HG03280 (cell line): Measurements from ENCODE around the gene BHLHA15.

Source experiments
- ATAC-seq: cut with Tn5 transposase; IDR thresholded peaks from one replicate; pipeline ENCODE4 v1.9.1; 2021; ENCODE audit warnings: mild to moderate bottlenecking, moderate library complexity; ENCODE audit not compliant: unreplicated experiment

Gene BHLHA15

DNA sequence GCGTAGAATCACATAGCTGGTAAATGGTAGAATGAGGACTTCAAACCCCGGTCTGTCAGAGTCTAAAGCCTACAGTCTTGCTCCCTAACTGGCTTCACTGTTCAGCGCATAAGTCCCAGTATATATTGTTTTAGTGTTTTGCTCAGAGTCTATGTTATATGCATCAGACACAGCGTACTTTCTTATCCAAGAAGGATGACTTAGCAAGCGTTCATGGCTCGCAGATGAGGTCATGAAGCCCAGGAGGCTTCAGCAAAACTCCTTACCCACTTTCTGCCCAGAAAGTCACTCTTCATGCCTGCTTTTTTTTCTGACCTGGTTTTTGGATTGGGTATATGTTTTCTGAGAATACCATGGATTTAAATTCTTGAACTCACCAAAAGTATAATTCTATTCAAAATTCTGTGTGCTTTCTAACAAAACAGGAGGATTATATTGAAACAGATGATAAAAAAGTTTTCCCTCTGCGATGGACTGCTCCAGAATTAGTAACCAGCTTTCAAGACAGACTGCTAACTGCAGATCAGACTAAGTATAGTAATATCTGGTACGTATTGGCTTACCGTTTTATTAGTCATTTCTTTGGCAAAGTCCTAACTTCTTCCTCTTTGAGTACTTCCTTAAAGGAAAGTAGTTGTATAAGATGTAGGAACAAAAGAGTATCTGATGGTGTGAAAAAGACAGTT, 24.6 kb upstream of the BHLHA15 start:
- no peak for ATAC-seq

DNA sequence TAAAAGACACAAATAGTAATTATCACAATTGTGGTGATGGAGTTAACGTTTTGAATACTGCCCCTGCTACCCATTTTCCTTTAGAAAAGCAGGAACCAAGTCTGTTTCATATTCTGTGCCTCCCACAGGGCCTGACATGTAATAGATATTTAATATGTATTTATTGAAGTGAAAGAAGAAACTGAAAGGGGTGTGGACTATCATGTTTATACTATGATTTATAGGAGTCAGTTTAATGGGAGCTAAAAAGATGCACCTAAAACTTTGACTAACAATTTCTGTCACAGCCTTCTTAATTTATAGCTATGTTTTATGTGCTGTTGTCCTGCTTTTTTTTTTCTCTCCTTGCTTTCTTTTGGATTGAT, 24.1 kb upstream of the BHLHA15 start:
- no peak for ATAC-seq

DNA sequence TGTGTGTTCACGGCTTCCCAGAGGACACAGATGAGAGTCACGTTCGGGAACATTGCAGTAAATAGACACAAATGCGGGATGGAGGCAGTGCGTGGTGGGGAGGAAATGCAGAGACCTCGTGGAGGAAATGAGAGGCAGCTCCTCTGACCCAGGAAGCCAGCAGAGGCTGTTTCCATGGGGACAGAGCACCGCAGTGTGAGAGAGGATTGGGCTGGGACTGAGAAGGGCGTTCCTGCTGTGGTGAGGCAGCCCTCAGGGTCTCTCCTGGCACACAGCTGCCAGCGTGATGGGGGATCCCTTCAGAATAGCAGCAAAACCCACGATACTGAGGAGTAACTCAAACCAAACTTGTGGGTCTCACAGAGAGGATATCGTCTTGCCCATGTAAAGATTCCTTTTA, 21.7 kb upstream of the BHLHA15 start:
- no peak for ATAC-seq

DNA sequence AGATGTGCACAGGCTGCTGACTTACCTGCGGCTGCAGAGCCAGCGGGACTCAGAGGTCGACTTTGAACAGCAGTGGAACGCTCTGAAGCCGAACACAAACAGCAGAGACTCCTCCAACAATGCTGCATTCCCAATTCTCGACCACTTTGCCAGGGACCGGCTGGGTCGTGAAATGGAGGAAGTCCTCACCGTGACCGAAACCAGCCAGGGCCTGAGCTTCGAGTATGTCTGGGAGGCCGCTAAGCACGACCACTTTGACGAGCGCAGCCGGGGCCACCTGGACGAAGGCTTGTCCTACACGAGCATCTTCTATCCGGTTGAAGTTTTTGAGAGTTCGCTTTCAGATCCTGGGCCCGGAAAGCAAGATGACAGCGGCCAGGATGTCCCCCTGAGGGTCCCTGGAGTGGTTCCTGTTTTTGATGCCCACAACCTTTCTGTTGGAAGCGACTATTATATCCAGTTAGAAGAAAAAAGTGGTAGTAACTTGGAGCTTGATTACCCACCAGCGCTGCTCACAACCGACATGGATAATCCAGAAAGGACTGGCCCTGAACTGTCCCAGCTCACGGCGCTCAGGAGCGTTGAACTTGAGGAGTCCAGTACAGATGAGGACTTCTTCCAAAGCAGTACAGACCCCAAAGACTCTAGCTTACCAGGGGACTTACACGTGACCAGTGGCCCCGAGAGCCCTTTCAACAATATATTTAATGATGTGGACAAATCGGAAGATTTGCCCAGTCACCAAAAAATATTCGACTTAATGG, 19.4 kb upstream of the BHLHA15 start:
- no peak for ATAC-seq

DNA sequence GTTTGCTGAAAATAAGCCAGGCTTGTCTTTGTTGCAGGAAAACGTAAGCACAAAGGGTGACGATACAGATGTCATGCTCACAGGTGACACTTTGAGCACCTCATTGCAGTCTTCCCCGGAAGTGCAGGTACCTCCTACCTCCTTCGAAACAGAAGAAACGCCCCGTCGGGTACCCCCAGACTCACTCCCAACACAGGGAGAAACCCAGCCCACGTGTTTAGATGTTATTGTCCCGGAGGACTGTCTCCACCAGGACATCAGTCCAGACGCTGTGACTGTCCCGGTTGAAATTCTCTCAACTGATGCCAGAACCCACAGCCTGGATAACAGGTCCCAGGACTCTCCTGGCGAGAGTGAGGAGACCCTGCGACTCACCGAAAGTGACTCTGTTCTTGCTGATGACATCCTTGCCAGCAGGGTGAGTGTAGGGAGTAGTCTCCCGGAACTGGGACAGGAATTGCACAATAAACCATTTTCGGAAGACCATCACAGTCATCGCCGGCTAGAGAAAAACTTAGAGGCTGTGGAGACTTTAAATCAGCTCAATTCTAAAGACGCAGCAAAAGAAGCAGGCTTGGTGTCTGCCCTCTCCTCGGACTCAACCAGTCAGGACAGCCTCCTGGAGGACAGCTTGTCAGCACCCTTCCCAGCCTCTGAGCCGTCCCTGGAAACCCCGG, 18.3 kb upstream of the BHLHA15 start:
- ATAC-seq = no peak

DNA sequence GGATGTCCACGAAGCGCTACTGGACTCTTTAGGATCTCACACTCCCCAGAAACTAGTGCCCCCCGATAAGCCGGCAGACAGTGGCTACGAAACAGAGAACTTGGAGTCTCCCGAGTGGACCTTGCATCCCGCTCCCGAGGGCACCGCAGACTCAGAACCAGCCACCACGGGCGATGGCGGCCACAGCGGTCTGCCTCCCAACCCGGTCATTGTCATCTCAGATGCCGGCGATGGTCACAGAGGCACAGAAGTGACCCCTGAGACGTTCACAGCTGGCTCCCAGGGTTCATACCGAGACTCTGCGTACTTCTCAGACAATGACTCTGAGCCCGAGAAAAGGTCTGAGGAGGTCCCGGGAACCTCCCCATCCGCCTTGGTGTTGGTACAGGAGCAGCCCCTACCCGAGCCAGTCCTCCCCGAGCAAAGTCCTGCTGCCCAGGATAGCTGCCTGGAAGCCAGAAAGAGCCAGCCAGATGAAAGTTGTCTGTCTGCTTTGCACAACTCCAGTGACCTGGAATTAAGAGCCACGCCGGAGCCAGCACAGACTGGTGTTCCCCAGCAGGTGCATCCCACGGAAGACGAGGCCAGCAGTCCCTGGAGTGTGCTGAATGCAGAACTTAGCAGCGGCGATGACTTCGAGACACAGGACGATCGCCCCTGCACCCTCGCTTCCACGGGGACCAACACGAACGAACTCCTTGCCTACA, 17.6 kb upstream of the BHLHA15 start:
- no peak for ATAC-seq

DNA sequence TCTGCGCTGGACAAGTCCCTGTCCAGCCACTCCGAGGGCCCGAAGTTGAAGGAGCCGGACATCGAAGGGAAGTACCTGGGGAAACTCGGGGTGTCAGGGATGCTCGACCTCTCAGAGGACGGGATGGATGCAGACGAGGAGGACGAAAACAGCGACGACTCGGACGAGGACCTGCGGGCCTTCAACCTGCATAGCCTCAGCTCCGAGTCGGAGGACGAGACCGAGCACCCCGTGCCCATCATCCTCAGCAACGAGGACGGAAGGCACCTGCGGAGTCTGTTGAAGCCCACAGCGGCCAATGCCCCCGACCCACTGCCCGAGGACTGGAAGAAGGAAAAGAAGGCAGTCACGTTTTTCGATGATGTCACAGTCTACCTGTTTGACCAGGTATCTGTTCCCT, 17.1 kb upstream of the BHLHA15 start:
- no peak for ATAC-seq

DNA sequence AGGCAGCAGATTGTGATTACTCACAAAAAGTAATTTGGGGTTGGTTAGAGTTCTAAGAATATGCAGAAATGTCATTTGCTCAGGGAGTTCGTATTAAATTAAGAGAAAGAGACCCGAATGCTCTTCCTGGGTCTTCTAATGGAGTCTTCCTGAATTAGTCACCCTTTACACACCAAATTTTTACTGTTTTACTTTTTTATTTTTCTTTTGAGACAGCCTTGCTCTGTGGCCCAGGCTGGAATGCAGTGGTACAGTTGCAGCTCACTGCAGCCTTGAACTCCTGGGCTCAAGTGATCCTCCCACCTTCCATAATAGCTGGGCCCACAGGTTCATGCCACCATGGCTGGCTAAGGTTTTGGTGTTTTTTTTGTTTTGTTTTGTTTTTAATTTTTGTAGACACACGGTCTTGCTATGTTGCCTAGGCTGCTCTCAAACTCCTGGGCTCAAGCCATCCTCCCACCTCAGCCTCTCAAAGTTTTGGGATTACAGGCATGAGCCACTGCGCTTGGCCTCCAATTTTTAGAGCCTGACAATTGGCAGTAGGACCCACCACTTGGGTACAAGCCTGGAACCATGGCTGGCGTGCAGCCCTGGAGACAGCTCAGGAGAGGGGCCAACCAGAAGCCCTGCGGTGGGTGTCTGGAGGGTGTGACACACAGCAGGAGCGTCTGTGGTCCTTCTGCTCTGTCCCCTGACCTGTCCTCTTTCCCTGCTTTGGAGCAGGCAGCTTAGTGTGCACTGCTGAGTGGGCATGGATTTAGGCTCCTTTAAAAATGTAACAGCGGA, 16.4 kb upstream of the BHLHA15 start:
- ATAC-seq = no peak

DNA sequence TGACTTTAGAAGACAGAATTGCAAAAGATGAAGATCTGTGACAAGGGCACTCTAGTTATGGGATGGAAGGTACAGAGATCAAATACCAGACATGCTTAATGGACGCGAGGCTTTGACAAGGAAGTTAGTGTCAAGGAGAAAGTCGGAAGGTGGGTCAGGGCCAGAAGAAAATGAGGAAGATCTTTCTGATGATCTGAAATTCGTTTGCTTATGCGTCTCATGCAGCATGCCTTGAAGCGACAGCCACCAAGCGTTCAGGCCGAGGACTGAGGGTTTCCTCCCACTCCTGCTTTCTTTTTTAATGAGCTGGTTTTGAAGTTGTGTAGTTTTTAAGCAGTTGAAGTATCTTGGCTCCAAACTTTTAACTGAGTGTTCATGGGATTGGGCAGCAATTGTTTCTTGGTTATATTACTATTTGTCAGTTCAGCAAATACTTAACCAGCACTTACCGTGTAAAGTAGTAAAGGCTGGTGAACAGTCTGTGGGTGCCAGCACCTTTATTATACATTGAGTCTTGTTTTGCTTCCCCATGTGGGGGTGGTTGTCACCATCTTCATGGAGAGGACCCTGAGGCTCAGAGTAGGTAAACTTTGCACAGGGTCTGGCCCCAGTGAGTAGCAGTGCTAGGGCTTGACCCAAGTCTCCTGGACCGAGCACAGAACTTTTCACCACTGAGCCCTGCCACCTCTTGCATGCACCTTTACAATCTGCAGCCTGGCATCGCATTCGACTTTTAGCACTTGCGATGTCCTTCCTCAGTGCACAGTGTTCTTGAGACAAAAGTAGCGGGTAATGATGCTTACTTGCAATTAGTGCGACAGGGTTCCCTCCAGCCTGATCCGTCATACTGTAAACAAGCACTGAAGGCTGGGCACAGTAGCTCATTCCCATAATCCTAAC, 14.3 kb upstream of the BHLHA15 start:
- ATAC-seq = no peak

DNA sequence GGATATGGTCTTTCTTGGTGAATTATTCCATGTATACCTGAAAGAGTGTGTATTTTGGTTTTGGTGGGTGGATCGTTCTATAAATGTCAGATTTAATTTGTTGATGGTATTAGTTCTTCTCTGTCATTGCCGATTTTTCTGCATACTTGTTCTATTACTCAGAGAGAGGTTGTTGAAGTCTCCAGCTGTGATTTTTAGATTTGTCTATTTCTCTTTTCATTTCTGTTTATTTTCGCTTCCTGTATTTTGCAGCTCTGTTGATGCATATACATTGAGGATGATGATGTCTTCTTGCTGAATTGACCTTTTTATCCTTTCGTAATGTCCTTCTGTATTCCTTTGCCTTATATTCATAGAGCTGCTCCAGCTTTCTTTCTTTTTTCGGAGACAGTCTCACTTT, 12.1 kb upstream of the BHLHA15 start:
- ATAC-seq = no peak

DNA sequence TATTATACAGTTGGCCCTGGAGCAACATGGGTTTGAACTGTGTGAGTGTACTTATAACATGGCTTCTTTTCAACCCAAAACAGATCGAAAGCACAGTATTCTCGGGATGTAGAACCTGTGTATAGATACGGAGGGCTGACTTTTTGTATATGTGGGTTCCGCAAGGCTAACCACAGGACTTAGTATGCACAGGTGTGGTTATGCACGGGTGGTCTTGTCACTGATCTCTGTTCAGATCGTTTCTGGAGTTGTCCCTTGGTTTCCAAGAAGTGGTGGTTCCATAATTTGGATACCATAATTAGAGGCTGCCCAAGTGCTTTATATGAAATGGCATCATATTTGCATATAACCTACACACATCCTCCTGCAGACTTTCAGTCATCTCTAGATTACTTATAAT, 10.9 kb upstream of the BHLHA15 start:
- ATAC-seq = no peak

DNA sequence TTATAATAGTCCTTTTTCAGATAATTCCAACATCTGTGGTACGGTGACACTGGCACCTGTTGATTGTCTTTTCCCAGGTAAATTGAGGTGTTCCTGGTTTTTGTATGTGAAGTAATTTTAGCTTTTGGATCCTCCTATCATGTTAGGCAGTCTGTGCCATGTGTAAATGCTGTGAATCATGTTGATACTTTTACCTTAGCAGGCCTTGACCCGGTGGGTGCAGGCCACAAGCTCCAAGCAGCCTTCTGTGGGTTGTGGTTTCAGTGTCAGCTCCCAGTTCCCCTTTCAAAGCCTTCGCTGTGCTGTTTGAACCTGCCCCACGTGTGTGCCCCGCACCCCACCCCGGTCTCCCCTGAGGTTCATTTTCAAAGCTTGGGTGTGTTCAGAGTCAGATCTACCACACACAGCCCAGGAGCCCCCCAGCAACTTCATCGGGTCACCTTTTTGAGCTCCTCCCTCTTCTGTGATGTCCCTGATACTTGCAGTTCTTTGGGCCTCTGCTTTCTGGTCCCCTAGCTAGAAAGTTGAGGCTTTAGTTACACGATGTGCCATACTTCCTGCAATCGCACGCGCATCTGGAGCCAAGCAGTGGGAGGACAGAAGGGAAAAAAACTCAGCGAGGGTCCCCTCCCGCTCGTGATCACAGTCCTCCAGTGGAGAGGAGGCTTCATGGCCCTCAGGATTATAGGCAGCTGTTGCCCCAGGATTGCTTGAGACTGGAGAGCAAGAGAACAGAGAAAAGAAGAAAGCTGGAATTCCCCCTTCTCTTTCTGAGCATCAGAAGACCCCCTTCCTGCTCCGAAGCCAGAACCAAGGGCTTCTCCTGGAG, 8.7 kb upstream of the BHLHA15 start:
- ATAC-seq = peak; percentile 92

DNA sequence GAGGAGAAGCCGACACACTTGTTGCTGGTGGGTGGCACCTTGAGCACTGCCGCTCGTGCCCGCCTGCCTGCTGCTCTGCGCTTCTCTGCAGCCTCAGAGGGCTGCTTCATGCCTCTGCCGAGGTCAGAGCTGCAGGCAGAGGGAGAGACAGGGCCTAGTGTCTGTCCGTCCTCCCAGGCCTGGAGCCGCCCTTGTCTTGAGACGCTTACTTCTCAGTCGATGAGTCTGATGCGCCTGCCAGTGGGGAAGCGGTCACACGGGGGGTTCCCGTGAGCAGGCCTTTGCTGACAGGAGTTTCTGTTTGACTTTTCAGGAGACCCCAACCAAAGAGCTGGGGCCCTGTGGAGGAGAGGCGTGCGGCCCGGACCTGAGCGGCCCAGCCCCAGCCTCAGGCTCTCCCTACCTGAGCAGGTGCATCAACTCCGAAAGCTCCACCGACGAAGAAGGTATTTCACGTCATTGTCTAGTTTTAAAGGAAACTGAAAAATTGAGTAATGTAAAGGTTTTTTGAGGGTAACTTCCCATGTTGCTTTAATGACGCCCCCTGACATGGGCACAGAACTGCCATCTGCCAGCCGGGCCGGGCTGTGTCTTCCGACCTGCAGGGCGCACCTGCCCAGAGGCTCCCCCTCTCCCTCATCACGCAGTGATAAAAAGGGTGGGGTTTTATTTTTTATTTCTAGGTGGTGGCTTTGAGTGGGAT, 7.8 kb upstream of the BHLHA15 start:
- no peak for ATAC-seq

DNA sequence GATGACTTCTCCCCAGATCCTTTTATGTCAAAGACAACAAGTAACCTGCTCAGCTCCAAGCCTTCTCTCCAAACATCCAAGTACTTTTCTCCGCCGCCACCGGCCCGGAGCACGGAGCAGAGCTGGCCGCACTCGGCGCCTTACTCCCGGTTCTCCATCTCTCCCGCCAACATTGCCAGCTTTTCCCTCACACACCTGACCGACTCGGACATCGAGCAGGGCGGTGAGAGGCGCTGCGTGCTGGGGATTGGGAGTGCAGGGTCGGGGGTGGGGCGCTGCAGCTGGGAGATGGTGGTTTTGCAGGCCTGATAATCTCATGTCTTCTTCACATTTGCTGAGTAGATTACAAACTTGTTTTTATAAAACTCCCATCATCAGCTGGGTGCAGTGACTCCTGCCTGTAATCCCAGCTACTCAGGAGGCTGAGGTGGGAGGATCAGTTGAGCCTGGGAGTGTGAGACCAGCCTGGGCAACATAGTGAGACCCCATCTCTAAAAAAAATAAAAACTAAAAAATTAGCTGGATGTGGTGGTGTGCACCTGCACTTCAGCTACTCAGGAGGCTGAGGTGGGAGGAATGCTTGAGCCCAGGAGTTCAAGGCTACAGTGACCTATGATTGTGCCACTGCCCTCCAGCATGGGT, 7.2 kb upstream of the BHLHA15 start:
- no peak for ATAC-seq

DNA sequence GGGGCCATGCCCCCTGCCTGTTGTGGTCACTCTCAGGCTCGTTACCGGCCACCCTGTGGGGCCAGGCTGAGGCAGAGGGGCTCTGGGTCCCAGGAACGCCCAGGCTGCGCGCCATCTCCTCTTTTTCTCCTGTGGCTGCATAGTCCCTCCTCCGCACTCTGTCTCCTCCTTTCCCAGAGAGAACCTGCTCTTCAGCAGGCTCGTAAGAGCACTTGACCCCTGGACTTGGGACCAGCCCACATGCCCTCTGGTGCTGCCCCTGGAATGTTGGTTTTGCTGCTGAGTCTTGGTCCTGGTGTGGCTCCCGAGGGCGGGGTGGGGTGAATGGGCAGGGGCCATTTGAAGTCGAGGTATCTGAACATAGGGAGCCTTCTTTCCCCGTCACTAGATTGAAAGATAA, 6.6 kb upstream of the BHLHA15 start:
- no peak for ATAC-seq

DNA sequence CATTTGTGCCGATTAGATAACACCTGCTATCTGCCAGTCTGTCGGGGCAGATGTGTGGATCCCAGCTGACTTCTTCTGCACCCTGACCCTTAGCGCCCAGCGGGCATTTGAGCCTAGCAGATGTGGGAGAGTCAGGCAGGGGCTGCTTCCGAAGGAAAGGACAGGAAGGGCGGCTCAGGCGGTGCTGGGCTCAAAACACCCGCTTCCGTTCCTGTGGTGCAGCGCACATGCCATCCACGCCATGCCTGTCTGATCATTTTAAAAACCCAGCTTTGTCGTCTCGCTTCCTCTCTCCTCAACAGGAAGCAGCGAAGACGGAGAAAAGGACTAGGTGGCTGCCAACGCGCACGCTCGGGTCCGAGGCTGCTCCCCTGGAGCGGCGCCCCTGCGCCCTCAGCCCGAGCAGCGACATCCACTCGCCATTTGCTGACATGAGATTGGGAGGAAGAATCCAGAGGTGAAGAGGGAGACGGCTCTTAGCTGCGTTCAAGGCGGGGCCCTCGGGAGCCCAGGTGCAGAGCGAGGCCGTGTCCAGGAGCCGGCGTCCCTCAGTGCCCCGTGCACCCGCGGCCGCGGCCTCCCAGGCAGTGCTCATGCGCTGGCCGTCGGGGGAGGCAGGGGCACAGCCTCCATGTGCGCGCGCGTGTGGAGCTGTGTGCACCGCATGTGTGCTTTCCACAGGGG, 5.9 kb upstream of the BHLHA15 start:
- ATAC-seq = no peak
